OCI-LY7 (cell line): ENCODE data around the gene IFT80. TPM values are rescaled to one million over a fixed set of nuclear protein-coding genes. Genes with fewer than 3 reads are reported as not detected.

ENCODE experiments used
- BruUV-seq: library from RNA; stranded (reverse); fragments of 400-500 nt; replicated peaks from 2 replicates; lab custom pipeline; 2021; lab: Mats Ljungman, UMichigan
- CTCF ChIA-PET: fragments of 300-600 bp; sonication (Branson Sonifier 250); formaldehyde crosslinking; loops from one replicate; lab custom pipeline; 2022; ENCODE audit warnings: antibody characterized with exemption; ENCODE audit not compliant: unreplicated experiment; lab: Charles Lee
- POLR2A ChIA-PET: fragments of 300-600 bp; sonication (Branson Sonifier 250); formaldehyde crosslinking; loops from one replicate; lab custom pipeline; 2022; ENCODE audit warnings: antibody characterized with exemption; lab: Charles Lee
- DNase-seq: peaks from one replicate; pipeline ENCODE4 v3.0.0-alpha.2; 2015; ENCODE audit warnings: low spot score
- H2AFZ ChIP-seq: fragments of 200-600 bp; sonication (generic), shearing (Covaris generic); 2 replicates; pipeline ENCODE4 v1.6.1; 2014; ENCODE audit warnings: mild to moderate bottlenecking, antibody characterized with exemption, low read length, moderate library complexity
- H3K27ac ChIP-seq: fragments of 200-600 bp; sonication (generic); 2 replicates; pipeline ENCODE4 v1.5.1; 2014; ENCODE audit warnings: mixed run types, low read depth, mild to moderate bottlenecking, moderate library complexity, low read length, inconsistent platforms; ENCODE audit not compliant: poor library complexity, severe bottlenecking
- H3K36me3 ChIP-seq: fragments of 200-600 bp; sonication (generic); 2 replicates; pipeline ENCODE4 v1.6.1; 2014; ENCODE audit warnings: mild to moderate bottlenecking, antibody characterized with exemption, low read length, moderate library complexity, mixed read lengths; ENCODE audit not compliant: insufficient read depth
- H3K4me1 ChIP-seq: fragments of 200-600 bp; sonication (generic); 2 replicates; pipeline ENCODE4 v1.5.1; 2014; ENCODE audit warnings: mild to moderate bottlenecking, low read length; ENCODE audit not compliant: insufficient read depth, poor library complexity, severe bottlenecking
- H3K4me2 ChIP-seq: fragments of 200-600 bp; sonication (generic); 2 replicates; pipeline ENCODE4 v1.6.1; 2014; ENCODE audit warnings: mild to moderate bottlenecking, low read length
- H3K4me3 ChIP-seq: fragments of 200-600 bp; sonication (generic); 2 replicates; pipeline ENCODE4 v1.5.1; 2014; ENCODE audit warnings: mild to moderate bottlenecking, low read depth, low read length; ENCODE audit not compliant: poor library complexity, severe bottlenecking
- H3K79me2 ChIP-seq: fragments of 200-600 bp; sonication (generic); 2 replicates; pipeline ENCODE4 v1.6.1; 2016; ENCODE audit warnings: low read depth, mild to moderate bottlenecking, low read length, moderate library complexity, mixed read lengths; ENCODE audit not compliant: insufficient read depth
- H3K9me2 ChIP-seq: fragments of 200-600 bp; sonication (generic); 2 replicates; pipeline ENCODE4 v1.6.1; 2016; ENCODE audit warnings: mild to moderate bottlenecking, low read length, mixed read lengths; ENCODE audit not compliant: insufficient read depth
- H3K9me3 ChIP-seq: fragments of 200-600 bp; sonication (generic); 2 replicates; pipeline ENCODE4 v1.6.1; 2014; ENCODE audit warnings: mild to moderate bottlenecking, mixed run types, low read length, mixed read lengths
- H4K20me1 ChIP-seq: fragments of 200-600 bp; sonication (generic); 2 replicates; pipeline ENCODE4 v1.6.1; 2014; ENCODE audit warnings: mild to moderate bottlenecking, antibody characterized with exemption, low read length, moderate library complexity, mixed read lengths; ENCODE audit not compliant: insufficient read depth
- CTCF ChIP-seq: fragments of 200-600 bp; sonication (generic); conservative IDR thresholded peaks from 2 replicates; pipeline ENCODE4 v1.5.1; 2014; ENCODE audit warnings: mild to moderate bottlenecking, antibody characterized with exemption, low read length, moderate library complexity, mixed read lengths
- EZH2phosphoT487 ChIP-seq: fragments of 200-600 bp; sonication (generic); IDR thresholded peaks from 2 replicates; pipeline ENCODE4 v1.6.1; 2018; ENCODE audit warnings: low read depth, borderline replicate concordance, mild to moderate bottlenecking, mixed run types, antibody characterized with exemption, low read length, moderate library complexity, mixed read lengths
- intact Hi-C: fragments of 100-400 bp; cut with micrococcal nuclease; formaldehyde crosslinking; loops from one replicate; pipeline ENCODE4 v1.10.0; 2022; ENCODE audit not compliant: unreplicated experiment
- total RNA-seq, 2 experiments: library from RNA; depleted of rRNA in 1 of 2; stranded (reverse); fragments of >200 nt in 1 of 2; shearing (Covaris generic) in 1 of 2; gene quantifications; 2 replicates each; pipeline ENCODE4 v1.2.3, GENCODE V29; 2014 to 2022

IFT80 gene
- total RNA-seq, 2 experiments from 2014 or later = 33.5 to 49.5 TPM

GRCh38 chr3:160278210-160278609 is 120.8 kb downstream of the IFT80 start:
- Histone ChIP-seq H3K27ac (no peak overlapping the region), H3K9me2 (no peaks in the 10 kb centered on the region), H4K20me1 (no peaks in the 10 kb centered on the region), H3K4me2 (no peak overlapping the region), H3K4me3 (no peak overlapping the region), H3K79me2 (no peaks in the 10 kb centered on the region), H3K36me3 (peaks cover 6% of the 10 kb centered on the region; the same call in 1 of the 2 replicates), H2AFZ (no peak overlapping the region), H3K4me1 (no peaks in the 10 kb centered on the region), H3K9me3 (no peaks in the 10 kb centered on the region)
- BruUV-seq = no TSS peak
- CTCF ChIA-PET = no interaction called here
- POLR2A ChIA-PET = no interaction called here
- intact Hi-C loops = no loop called here
- no peak for TF ChIP-seq EZH2phosphoT487
- TF ChIP-seq CTCF = no peak
- no peak for DNase-seq

GRCh38 chr3:160265088-160265487 is 133.9 kb downstream of the IFT80 start:
- ChIA-PET POLR2A (interaction anchor here (0.6 kb wide), 1 partner anchor 35 kb away, joined by 3 read pairs; no protein-coding TSS in a partner anchor), CTCF (no interaction called here)
- H3K9me3 ChIP-seq = no peaks in the 10 kb centered on the region
- H3K9me2 ChIP-seq = no peaks in the 10 kb centered on the region
- intact Hi-C loops = no loop called here
- BruUV-seq = no TSS peak
- no peaks in the 10 kb centered on the region for H4K20me1 ChIP-seq
- H3K27ac ChIP-seq = no peak overlapping the region
- H3K79me2 ChIP-seq = no peaks in the 10 kb centered on the region
- H3K4me3 ChIP-seq = no peak overlapping the region
- peaks cover 9% of the 10 kb centered on the region; the same call in 1 of the 2 replicates for H3K36me3 ChIP-seq
- DNase-seq = no peak
- TF ChIP-seq EZH2phosphoT487 = no peak
- no peak for TF ChIP-seq CTCF
- H3K4me1 ChIP-seq = no peaks in the 10 kb centered on the region
- no peak overlapping the region for H3K4me2 ChIP-seq
- H2AFZ ChIP-seq = no peak overlapping the region

- no peak for DNase-seq
- Histone ChIP-seq H3K27ac (no peak overlapping the region), H3K9me3 (no peaks in the 10 kb centered on the region), H3K79me2 (no peaks in the 10 kb centered on the region), H3K36me3 (no peaks in the 10 kb centered on the region), H4K20me1 (no peaks in the 10 kb centered on the region), H3K4me3 (no peak overlapping the region), H3K4me1 (no peaks in the 10 kb centered on the region), H3K9me2 (no peaks in the 10 kb centered on the region), H2AFZ (no peak overlapping the region), H3K4me2 (no peak overlapping the region)
- no TSS peak for BruUV-seq
- no peak for TF ChIP-seq CTCF
- TF ChIP-seq EZH2phosphoT487 = no peak
- POLR2A ChIA-PET = no interaction called here
- CTCF ChIA-PET = no interaction called here
- intact Hi-C loops = no loop called here
Measured at GRCh38 chr3:160260587-160261270, 138.3 kb downstream of the IFT80 start.
